ENCODE results near the gene BCAS3.
"Not testable (repeated sequence)": the region's sequence is repeated elsewhere in the genome, so short reads cannot be mapped to it uniquely, and the experiment has no call there.

Gene BCAS3

GRCh38 chr17:60939318-60939717 lies 261.7 kb downstream of the BCAS3 start:
- DNase-seq (ENCODE audit: low read depth), result no peak

- no peak for DNase-seq (ENCODE audit: low read depth)
Observed at GRCh38 chr17:60941028-60941427, 263.4 kb downstream of the BCAS3 start.

GRCh38 chr17:60941571-60941970 lies 263.9 kb downstream of the BCAS3 start:
- no peak for DNase-seq (ENCODE audit: low read depth)

GRCh38 chr17:60944751-60945150 lies 267.1 kb downstream of the BCAS3 start:
- DNase-seq (ENCODE audit: low read depth), result no peak

GRCh38 chr17:60947100-60947499 lies 269.4 kb downstream of the BCAS3 start:
- DNase-seq (ENCODE audit: low read depth), result no peak

GRCh38 chr17:60947543-60947942 lies 269.9 kb downstream of the BCAS3 start:
- no peak for DNase-seq (ENCODE audit: low read depth)

GRCh38 chr17:60952747-60953146 lies 275.1 kb downstream of the BCAS3 start:
- DNase-seq (ENCODE audit: low read depth), result no peak

GRCh38 chr17:60959011-60959410 lies 281.4 kb downstream of the BCAS3 start:
- DNase-seq (ENCODE audit: low read depth), result no peak

GRCh38 chr17:60959696-60960095 lies 282.0 kb downstream of the BCAS3 start:
- no peak for DNase-seq (ENCODE audit: low read depth)

GRCh38 chr17:60960398-60961065 lies 282.9 kb downstream of the BCAS3 start:
- no peak for DNase-seq (ENCODE audit: low read depth)

GRCh38 chr17:60964160-60964559 lies 286.5 kb downstream of the BCAS3 start:
- DNase-seq (ENCODE audit: low read depth), result no peak

GRCh38 chr17:60968266-60968665 lies 290.6 kb downstream of the BCAS3 start:
- no peak for DNase-seq (ENCODE audit: low read depth)

- no peak for DNase-seq (ENCODE audit: low read depth)
Observed at GRCh38 chr17:60969500-60970037, 291.9 kb downstream of the BCAS3 start.

GRCh38 chr17:60970741-60971140 lies 293.1 kb downstream of the BCAS3 start:
- no peak for DNase-seq (ENCODE audit: low read depth)

GRCh38 chr17:60971515-60972369 lies 294.1 kb downstream of the BCAS3 start:
- DNase-seq (ENCODE audit: low read depth), result no peak

GRCh38 chr17:60976861-60977260 lies 299.2 kb downstream of the BCAS3 start:
- not testable (repeated sequence) for DNase-seq (ENCODE audit: low read depth)

GRCh38 chr17:60989379-60989778 lies 311.7 kb downstream of the BCAS3 start:
- DNase-seq (ENCODE audit: low read depth), result no peak

GRCh38 chr17:60989846-60990245 lies 312.2 kb downstream of the BCAS3 start:
- DNase-seq (ENCODE audit: low read depth), result no peak

GRCh38 chr17:60993497-60993896 lies 315.8 kb downstream of the BCAS3 start:
- no peak for DNase-seq (ENCODE audit: low read depth)

- no peak for DNase-seq (ENCODE audit: low read depth)
Observed at GRCh38 chr17:60995680-60996079, 318.0 kb downstream of the BCAS3 start.

- DNase-seq (ENCODE audit: low read depth), result no peak
Observed at GRCh38 chr17:61000911-61001310, 323.3 kb downstream of the BCAS3 start.

- DNase-seq (ENCODE audit: low read depth), result peak; percentile 7
Observed at GRCh38 chr17:61002316-61002736, 324.7 kb downstream of the BCAS3 start.

- DNase-seq (ENCODE audit: low read depth), result no peak
Observed at GRCh38 chr17:61005358-61005757, 327.7 kb downstream of the BCAS3 start.

Measured in HS-27A (cell line).